CD14-positive monocyte (primary cell): ENCODE results near the gene LYRM4. TPM values are rescaled to one million over a fixed set of nuclear protein-coding genes. Genes with fewer than 3 reads are reported as not detected.

ENCODE experiments used
- DNase-seq, 3 donors: peaks; one replicate each; pipeline ENCODE4 v3.0.0-alpha.2; 2011 to 2022
- H2AFZ ChIP-seq: 2 replicates; pipeline ENCODE4 v1.6.0; 2012; ENCODE audit warnings: mild to moderate bottlenecking, low read depth, low read length, inconsistent platforms; ENCODE audit not compliant: insufficient read depth, poor library complexity, severe bottlenecking
- H3K27ac ChIP-seq, 2 donors: 1 replicate in 1 of 2; 2 replicates in 1 of 2; pipeline ENCODE4 v1.5.1; 2012 to 2013; ENCODE audit warnings: low read length in 2 of 2, control low read depth in 1 of 2, inconsistent platforms in 1 of 2, low read depth in 1 of 2, mild to moderate bottlenecking in 1 of 2
- H3K27me3 ChIP-seq, 2 donors: one replicate each; pipeline versions ENCODE4 v1.6.0 to v1.6.1; 2011 to 2013; ENCODE audit warnings: low read length in 2 of 2; ENCODE audit not compliant: control insufficient read depth in 2 of 2, insufficient read depth in 2 of 2
- H3K36me3 ChIP-seq, 2 donors: replicated peaks in 1 of 2; 1 replicate in 1 of 2; 2 replicates in 1 of 2; pipeline versions ENCODE4 v1.5.1 to v1.6.1; 2012 to 2013; ENCODE audit warnings: low read length in 2 of 2, control low read depth in 1 of 2, inconsistent platforms in 1 of 2, mild to moderate bottlenecking in 1 of 2; ENCODE audit not compliant: insufficient read depth in 2 of 2, control insufficient read depth in 1 of 2
- H3K4me1 ChIP-seq, 2 donors: 1 replicate in 1 of 2; 2 replicates in 1 of 2; pipeline versions ENCODE4 v1.5.1 to v1.6.1; 2012 to 2013; ENCODE audit warnings: low read length in 2 of 2, control low read depth in 1 of 2, inconsistent platforms in 1 of 2, mild to moderate bottlenecking in 1 of 2, moderate library complexity in 1 of 2; ENCODE audit not compliant: insufficient read depth in 2 of 2, control insufficient read depth in 1 of 2
- H3K4me2 ChIP-seq: replicated peaks from 2 replicates; pipeline ENCODE3; 2012; ENCODE audit warnings: low read length, moderate library complexity, mild to moderate bottlenecking; ENCODE audit not compliant: poor library complexity, severe bottlenecking; ENCODE audit errors: extremely low read depth
- H3K4me3 ChIP-seq, 3 experiments: fragments of 200-600 bp in 1 of 3; sonication (generic) in 1 of 3; replicated peaks in 1 of 3; 1 replicate in 2 of 3; 2 replicates in 1 of 3; pipeline ENCODE4 v1.5.1; 2011 to 2013; ENCODE audit warnings: low read length in 3 of 3, mild to moderate bottlenecking in 3 of 3, control low read depth in 2 of 3, low read depth in 2 of 3, inconsistent platforms in 1 of 3, moderate library complexity in 1 of 3
- H3K79me2 ChIP-seq: 2 replicates; pipeline ENCODE4 v1.6.0; 2012; ENCODE audit warnings: mild to moderate bottlenecking, control low read depth, inconsistent platforms, low read length, moderate library complexity; ENCODE audit not compliant: insufficient read depth
- H3K9ac ChIP-seq: 2 replicates; pipeline ENCODE4 v1.6.0; 2017; ENCODE audit warnings: low read length, mild to moderate bottlenecking; ENCODE audit not compliant: insufficient read depth, poor library complexity, severe bottlenecking
- H3K9me3 ChIP-seq, 2 donors: replicated peaks in 1 of 2; 1 replicate in 1 of 2; 2 replicates in 1 of 2; pipeline versions ENCODE4 v1.5.1 to v1.6.1; 2012 to 2013; ENCODE audit warnings: low read length in 2 of 2, control low read depth in 1 of 2; ENCODE audit not compliant: control insufficient read depth in 1 of 2, insufficient read depth in 1 of 2
- H4K20me1 ChIP-seq: 2 replicates; pipeline ENCODE4 v1.6.0; 2012; ENCODE audit warnings: mild to moderate bottlenecking, low read length, control low read depth, moderate library complexity; ENCODE audit not compliant: insufficient read depth
- H3K27ac Mint-ChIP-seq, 7 donors: one replicate each; pipeline ENCODE4 v1.8.0; 2020; ENCODE audit warnings: mild to moderate bottlenecking in 7 of 7, mixed read lengths in 7 of 7, moderate library complexity in 6 of 7, inconsistent platforms in 2 of 7
- H3K27me3 Mint-ChIP-seq, 3 donors: one replicate each; pipeline ENCODE4 v1.8.0; 2021 to 2022; ENCODE audit warnings: low read depth in 3 of 3, mild to moderate bottlenecking in 3 of 3, mixed read lengths in 3 of 3, moderate library complexity in 3 of 3, inconsistent platforms in 1 of 3
- H3K36me3 Mint-ChIP-seq, 2 donors: one replicate each; pipeline ENCODE4 v1.8.0; 2020; ENCODE audit warnings: mixed read lengths in 2 of 2, inconsistent platforms in 1 of 2, mild to moderate bottlenecking in 1 of 2
- H3K4me1 Mint-ChIP-seq: one replicate; pipeline ENCODE4 v1.8.0; 2020; ENCODE audit warnings: mild to moderate bottlenecking, mixed read lengths
- H3K4me3 Mint-ChIP-seq, 2 donors: one replicate each; pipeline ENCODE4 v1.8.0; 2020; ENCODE audit warnings: mild to moderate bottlenecking in 2 of 2, mixed read lengths in 2 of 2, moderate library complexity in 1 of 2
- H3K9me3 Mint-ChIP-seq, 7 donors: one replicate each; pipeline ENCODE4 v1.8.0; 2020 to 2022; ENCODE audit warnings: mixed read lengths in 7 of 7, mild to moderate bottlenecking in 6 of 7, moderate library complexity in 6 of 7, inconsistent platforms in 2 of 7
- CTCF ChIP-seq: fragments of 200-600 bp; IDR thresholded peaks from one replicate; pipeline ENCODE4 v1.8.0; 2022; ENCODE audit warnings: antibody characterized with exemption, mild to moderate bottlenecking
- WGBS: methylation state at CpG from one replicate; pipeline ENCODE4 v1.1.5; 2013; ENCODE audit warnings: missing lambda C conversion rate; ENCODE audit not compliant: insufficient coverage; 5-methylcytosine and 5-hydroxymethylcytosine counted together
- intact Hi-C, 2 donors: fragments of 100-400 bp; cut with micrococcal nuclease; formaldehyde crosslinking; loops; one replicate each; pipeline versions ENCODE4 v1.15.0 to v1.15.1; 2023
- polyA plus RNA-seq, 3 donors: library from polyadenylated mRNA; depleted of rRNA in 1 of 3; unstranded in 2 of 3; stranded (reverse) in 1 of 3; fragments of 300-500 nt in 2 of 3; fragments of >200 nt in 1 of 3; fragmentation: Illumina TruSeq in 2 of 3; gene quantifications; 1 replicate in 2 of 3; 2 replicates in 1 of 3; pipeline ENCODE4 v1.2.3, GENCODE V29; 2012 to 2021

Gene LYRM4
- polyA plus RNA-seq, 3 donors, result 13.7 to 19.6 (median 18.1) TPM

GRCh38 chr6:5287205-5287965 is 26.6 kb upstream of the LYRM4 start:
- H3K4me1 Mint-ChIP-seq, result peaks cover 13% of the 10 kb centered on the region
- no peak overlapping the region for H3K27ac ChIP-seq
- H3K9ac ChIP-seq, result no peak overlapping the region
- DNase-seq, result peak in 1 of 3 donors; percentile 66
- no peak overlapping the region for H3K4me3 Mint-ChIP-seq
- H3K4me1 ChIP-seq, result no peaks in the 10 kb centered on the region
- H3K9me3 ChIP-seq, result no peaks in the 10 kb centered on the region
- H3K9me3 Mint-ChIP-seq, result no peaks in the 10 kb centered on the region
- H3K27me3 ChIP-seq, result no peaks in the 10 kb centered on the region
- intact Hi-C loops, result no loop called here
- peak overlapping the region in 1 of 7 donors; percentile 68 for H3K27ac Mint-ChIP-seq
- no peak overlapping the region for H3K4me3 ChIP-seq
- H3K36me3 ChIP-seq, result no peaks in the 10 kb centered on the region
- H3K27me3 Mint-ChIP-seq, result peaks cover 0 to 3% (median 1%) of the 10 kb centered on the region in 3 donors
- H2AFZ ChIP-seq, result no peak overlapping the region
- H3K79me2 ChIP-seq, result peaks cover 5% of the 10 kb centered on the region
- no peak for TF ChIP-seq CTCF
- WGBS, result 79% methylated on average over 8 of the region's 12 CpGs
- H4K20me1 ChIP-seq, result peaks cover 7% of the 10 kb centered on the region
- peaks cover 0 to 2% of the 10 kb centered on the region in 2 donors for H3K36me3 Mint-ChIP-seq
- H3K4me2 ChIP-seq, result no peak overlapping the region

GRCh38 chr6:5286780-5287179 is 26.0 kb upstream of the LYRM4 start:
- no peaks in the 10 kb centered on the region for H3K36me3 ChIP-seq
- intact Hi-C loops, result no loop called here
- Mint-ChIP-seq H3K27ac (peak overlapping the region in 1 of 7 donors; percentile 2), H3K4me3 (no peak overlapping the region), H3K9me3 (no peaks in the 10 kb centered on the region), H3K36me3 (peaks cover 0 to 2% of the 10 kb centered on the region in 2 donors), H3K4me1 (peaks cover 19% of the 10 kb centered on the region), H3K27me3 (peaks cover 0 to 3% (median 1%) of the 10 kb centered on the region in 3 donors)
- H3K27me3 ChIP-seq, result no peaks in the 10 kb centered on the region
- DNase-seq, result no peak
- H3K4me2 ChIP-seq, result no peak overlapping the region
- H3K4me1 ChIP-seq, result peaks cover 0 to 3% of the 10 kb centered on the region in 2 donors
- H3K9ac ChIP-seq, result no peak overlapping the region
- TF ChIP-seq CTCF, result no peak
- H3K9me3 ChIP-seq, result no peaks in the 10 kb centered on the region
- peaks cover 5% of the 10 kb centered on the region for H3K79me2 ChIP-seq
- H3K4me3 ChIP-seq, result no peak overlapping the region
- H2AFZ ChIP-seq, result no peak overlapping the region
- H3K27ac ChIP-seq, result no peak overlapping the region
- 96% methylated on average over 7 of the region's 7 CpGs for WGBS
- peaks cover 7% of the 10 kb centered on the region for H4K20me1 ChIP-seq
